Measurements from ENCODE around the gene KIF3A.

DNA sequence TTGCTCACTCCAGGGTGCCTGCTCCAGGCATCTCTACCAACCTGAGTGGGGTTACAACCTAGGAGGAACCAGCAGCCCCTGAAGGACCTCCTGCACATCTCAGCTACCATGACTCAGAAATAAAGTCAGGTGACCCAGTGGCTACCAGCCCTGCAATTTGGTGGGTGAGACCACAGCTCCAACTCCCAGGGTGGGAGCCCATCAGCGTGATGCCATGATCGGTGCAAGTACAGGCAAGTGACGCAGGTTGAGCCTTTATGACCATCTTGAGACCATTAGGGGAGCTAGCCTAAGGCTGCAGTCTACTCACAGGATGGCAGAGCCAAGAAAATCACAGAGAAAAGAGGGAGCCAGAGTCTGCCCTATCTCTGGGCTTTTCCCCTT lies 31.1 kb upstream of the KIF3A start:
- TF ChIP-seq, protein P1, sequence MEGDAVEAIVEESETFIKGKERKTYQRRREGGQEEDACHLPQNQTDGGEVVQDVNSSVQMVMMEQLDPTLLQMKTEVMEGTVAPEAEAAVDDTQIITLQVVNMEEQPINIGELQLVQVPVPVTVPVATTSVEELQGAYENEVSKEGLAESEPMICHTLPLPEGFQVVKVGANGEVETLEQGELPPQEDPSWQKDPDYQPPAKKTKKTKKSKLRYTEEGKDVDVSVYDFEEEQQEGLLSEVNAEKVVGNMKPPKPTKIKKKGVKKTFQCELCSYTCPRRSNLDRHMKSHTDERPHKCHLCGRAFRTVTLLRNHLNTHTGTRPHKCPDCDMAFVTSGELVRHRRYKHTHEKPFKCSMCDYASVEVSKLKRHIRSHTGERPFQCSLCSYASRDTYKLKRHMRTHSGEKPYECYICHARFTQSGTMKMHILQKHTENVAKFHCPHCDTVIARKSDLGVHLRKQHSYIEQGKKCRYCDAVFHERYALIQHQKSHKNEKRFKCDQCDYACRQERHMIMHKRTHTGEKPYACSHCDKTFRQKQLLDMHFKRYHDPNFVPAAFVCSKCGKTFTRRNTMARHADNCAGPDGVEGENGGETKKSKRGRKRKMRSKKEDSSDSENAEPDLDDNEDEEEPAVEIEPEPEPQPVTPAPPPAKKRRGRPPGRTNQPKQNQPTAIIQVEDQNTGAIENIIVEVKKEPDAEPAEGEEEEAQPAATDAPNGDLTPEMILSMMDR (IDR thresholded peaks at IDR 0.05) = no peak
- no peak for TF ChIP-seq POLR2A (IDR thresholded peaks at IDR 0.05)
